Central memory CD8-positive, alpha-beta T cell (primary cell): ENCODE measurements around the gene KDELR1.

Source experiments
- ATAC-seq: fragments of 150-1000 bp; cut with Tn5 transposase; replicated peaks from 2 replicates; pipeline ENCODE4 v1.10.0; 2022; ENCODE audit warnings: mild to moderate bottlenecking, moderate FRiP score, moderate number of reproducible peaks; ENCODE audit not compliant: poor library complexity, severe bottlenecking; ENCODE audit errors: extremely low read depth
- DNase-seq, 2 donors: peaks; one replicate each; pipeline ENCODE4 v3.0.0; 2021; ENCODE audit warnings: low spot score in 2 of 2
- H3K27ac Mint-ChIP-seq: one replicate; pipeline ENCODE4 v1.8.0; 2022; ENCODE audit warnings: low read depth, mild to moderate bottlenecking, moderate library complexity, mixed read lengths
- H3K27me3 Mint-ChIP-seq: one replicate; pipeline ENCODE4 v1.8.0; 2022; ENCODE audit warnings: mixed read lengths
- H3K36me3 Mint-ChIP-seq: one replicate; pipeline ENCODE4 v1.8.0; 2022; ENCODE audit warnings: mild to moderate bottlenecking, moderate library complexity, mixed read lengths; ENCODE audit not compliant: insufficient read depth
- H3K4me1 Mint-ChIP-seq: one replicate; pipeline ENCODE4 v1.8.0; 2022; ENCODE audit warnings: mixed read lengths
- H3K4me3 Mint-ChIP-seq: one replicate; pipeline ENCODE4 v1.8.0; 2022; ENCODE audit warnings: mild to moderate bottlenecking, moderate library complexity, mixed read lengths
- H3K9me3 Mint-ChIP-seq: one replicate; pipeline ENCODE4 v1.8.0; 2022; ENCODE audit warnings: mixed read lengths

KDELR1 gene

GRCh38 chr19:48413879-48414587, 22.7 kb upstream of the KDELR1 start:
- Mint-ChIP-seq H3K27ac (no peak overlapping the region), H3K4me1 (peaks cover 13% of the 10 kb centered on the region), H3K9me3 (no peaks in the 10 kb centered on the region), H3K27me3 (peaks cover 11% of the 10 kb centered on the region), H3K4me3 (peak overlapping the region; percentile 23), H3K36me3 (peaks cover 2% of the 10 kb centered on the region)
- DNase-seq (no peak), ATAC-seq (no peak)

GRCh38 chr19:48405850-48406249, 14.5 kb upstream of the KDELR1 start:
- Mint-ChIP-seq H3K4me3 (no peak overlapping the region), H3K27ac (no peak overlapping the region), H3K27me3 (peaks cover 27% of the 10 kb centered on the region), H3K36me3 (peaks cover 1% of the 10 kb centered on the region), H3K4me1 (peaks cover 17% of the 10 kb centered on the region), H3K9me3 (no peaks in the 10 kb centered on the region)
- DNase-seq = no peak
- no peak for ATAC-seq

- ATAC-seq (no peak), DNase-seq (no peak)
- Mint-ChIP-seq H3K27ac (no peak overlapping the region), H3K9me3 (no peaks in the 10 kb centered on the region), H3K4me1 (peaks cover 17% of the 10 kb centered on the region), H3K36me3 (peaks cover 1% of the 10 kb centered on the region), H3K4me3 (no peak overlapping the region), H3K27me3 (peaks cover 27% of the 10 kb centered on the region)
Measured at GRCh38 chr19:48405010-48405659, 13.8 kb upstream of the KDELR1 start.

GRCh38 chr19:48403606-48404005, 12.3 kb upstream of the KDELR1 start:
- Mint-ChIP-seq H3K27ac (no peak overlapping the region), H3K36me3 (peaks cover 8% of the 10 kb centered on the region), H3K9me3 (peaks cover 6% of the 10 kb centered on the region), H3K4me1 (peaks cover 26% of the 10 kb centered on the region), H3K4me3 (no peak overlapping the region), H3K27me3 (peaks cover 27% of the 10 kb centered on the region)
- peak; percentile 76 for ATAC-seq
- DNase-seq = peak in 1 of 2 donors; percentile 37

GRCh38 chr19:48401287-48401686, 9.9 kb upstream of the KDELR1 start:
- H3K4me1 Mint-ChIP-seq = peaks cover 38% of the 10 kb centered on the region
- H3K27me3 Mint-ChIP-seq = peaks cover 24% of the 10 kb centered on the region
- no peak for DNase-seq
- ATAC-seq = no peak
- H3K36me3 Mint-ChIP-seq = peaks cover 13% of the 10 kb centered on the region
- H3K27ac Mint-ChIP-seq = peak overlapping the region; percentile 1
- no peak overlapping the region for H3K4me3 Mint-ChIP-seq
- H3K9me3 Mint-ChIP-seq = peaks cover 6% of the 10 kb centered on the region

GRCh38 chr19:48400018-48400742, 8.8 kb upstream of the KDELR1 start:
- Mint-ChIP-seq H3K36me3 (peaks cover 13% of the 10 kb centered on the region), H3K27me3 (peaks cover 25% of the 10 kb centered on the region), H3K4me3 (no peak overlapping the region), H3K4me1 (peaks cover 49% of the 10 kb centered on the region), H3K27ac (no peak overlapping the region), H3K9me3 (peaks cover 6% of the 10 kb centered on the region)
- DNase-seq (no peak), ATAC-seq (no peak)

GRCh38 chr19:48398375-48399235, 7.3 kb upstream of the KDELR1 start:
- H3K36me3 Mint-ChIP-seq = peaks cover 14% of the 10 kb centered on the region
- peaks cover 62% of the 10 kb centered on the region for H3K4me1 Mint-ChIP-seq
- H3K27ac Mint-ChIP-seq = peak overlapping the region; percentile 88
- peaks cover 41% of the 10 kb centered on the region for H3K27me3 Mint-ChIP-seq
- ATAC-seq = peak; percentile 60
- peak overlapping the region; percentile 87 for H3K4me3 Mint-ChIP-seq
- H3K9me3 Mint-ChIP-seq = peaks cover 6% of the 10 kb centered on the region
- DNase-seq = peak; percentile 76 to 82

- H3K4me3 Mint-ChIP-seq = peak overlapping the region; percentile 87
- H3K36me3 Mint-ChIP-seq = peaks cover 14% of the 10 kb centered on the region
- peaks cover 41% of the 10 kb centered on the region for H3K27me3 Mint-ChIP-seq
- H3K4me1 Mint-ChIP-seq = peaks cover 58% of the 10 kb centered on the region
- DNase-seq = no peak
- ATAC-seq = no peak
- H3K27ac Mint-ChIP-seq = peak overlapping the region; percentile 88
- peaks cover 6% of the 10 kb centered on the region for H3K9me3 Mint-ChIP-seq
Measured at GRCh38 chr19:48398102-48398374, 6.7 kb upstream of the KDELR1 start.

- Mint-ChIP-seq H3K4me3 (peak overlapping the region; percentile 87), H3K9me3 (peaks cover 6% of the 10 kb centered on the region), H3K27ac (peak overlapping the region; percentile 88), H3K4me1 (peaks cover 62% of the 10 kb centered on the region), H3K36me3 (peaks cover 14% of the 10 kb centered on the region), H3K27me3 (peaks cover 41% of the 10 kb centered on the region)
- DNase-seq (no peak), ATAC-seq (no peak)
Measured at GRCh38 chr19:48397263-48398101, 6.1 kb upstream of the KDELR1 start.

GRCh38 chr19:48396824-48397176, 5.4 kb upstream of the KDELR1 start:
- ATAC-seq (no peak), DNase-seq (no peak)
- peak overlapping the region; percentile 37 for H3K4me3 Mint-ChIP-seq
- peaks cover 6% of the 10 kb centered on the region for H3K9me3 Mint-ChIP-seq
- H3K4me1 Mint-ChIP-seq = peaks cover 59% of the 10 kb centered on the region
- peaks cover 41% of the 10 kb centered on the region for H3K27me3 Mint-ChIP-seq
- H3K36me3 Mint-ChIP-seq = peaks cover 14% of the 10 kb centered on the region
- H3K27ac Mint-ChIP-seq = no peak overlapping the region

- DNase-seq (no peak), ATAC-seq (no peak)
- H3K27ac Mint-ChIP-seq = no peak overlapping the region
- peak overlapping the region; percentile 37 for H3K4me3 Mint-ChIP-seq
- H3K36me3 Mint-ChIP-seq = peaks cover 19% of the 10 kb centered on the region
- H3K9me3 Mint-ChIP-seq = peaks cover 6% of the 10 kb centered on the region
- H3K4me1 Mint-ChIP-seq = peaks cover 60% of the 10 kb centered on the region
- H3K27me3 Mint-ChIP-seq = peaks cover 41% of the 10 kb centered on the region
Measured at GRCh38 chr19:48396016-48396823, 4.9 kb upstream of the KDELR1 start.
